Fibroblast of peridontal ligament (primary cell): ENCODE measurements around the gene MAP3K13.
"Not testable (repeated sequence)": the region's sequence is repeated elsewhere in the genome, so short reads cannot be mapped to it uniquely, and the experiment has no call there.

Experiments
- DNase-seq: peaks from one replicate; pipeline ENCODE4 v3.0.0-alpha.2; 2010; ENCODE audit errors: extremely low read depth

The MAP3K13 gene

DNA sequence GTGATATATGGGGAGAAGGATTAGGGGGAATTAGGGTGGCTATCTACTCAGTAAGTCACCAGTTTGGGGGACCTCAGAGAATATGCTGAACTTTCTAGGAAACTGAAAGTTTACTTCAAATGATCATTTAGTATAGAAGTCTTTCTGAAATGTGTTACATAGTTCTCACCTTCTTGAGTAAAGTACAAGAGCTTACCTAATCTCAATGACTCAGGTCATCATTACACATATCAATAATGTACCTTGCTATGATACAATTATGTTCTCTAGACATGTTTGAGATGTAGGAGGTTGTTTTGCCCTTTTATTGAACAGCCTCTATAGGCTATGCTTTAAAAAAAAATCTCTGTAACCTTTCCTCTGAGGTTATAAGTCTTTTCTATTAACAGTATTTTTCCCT lies 85.2 kb downstream of the MAP3K13 start:
- DNase-seq = no peak

DNA sequence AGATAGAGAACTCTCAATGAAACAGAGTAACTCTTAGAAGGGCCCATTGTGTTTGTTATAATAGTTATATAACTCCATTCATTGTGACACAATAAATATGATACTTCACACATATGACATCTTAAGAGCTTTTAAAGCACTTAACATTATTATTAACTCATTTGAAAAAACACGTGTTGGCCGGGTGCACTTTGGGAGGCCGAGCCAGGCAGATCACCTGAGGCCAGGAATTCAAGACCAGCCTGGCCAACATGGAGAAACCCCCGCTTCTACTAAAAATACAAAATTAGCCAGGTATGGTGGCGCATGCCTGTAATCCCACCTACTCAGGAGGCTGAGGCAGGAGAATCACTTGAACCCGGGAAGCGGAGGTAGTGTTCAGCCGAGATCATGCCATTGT lies 88.5 kb downstream of the MAP3K13 start:
- not testable (repeated sequence) for DNase-seq

DNA sequence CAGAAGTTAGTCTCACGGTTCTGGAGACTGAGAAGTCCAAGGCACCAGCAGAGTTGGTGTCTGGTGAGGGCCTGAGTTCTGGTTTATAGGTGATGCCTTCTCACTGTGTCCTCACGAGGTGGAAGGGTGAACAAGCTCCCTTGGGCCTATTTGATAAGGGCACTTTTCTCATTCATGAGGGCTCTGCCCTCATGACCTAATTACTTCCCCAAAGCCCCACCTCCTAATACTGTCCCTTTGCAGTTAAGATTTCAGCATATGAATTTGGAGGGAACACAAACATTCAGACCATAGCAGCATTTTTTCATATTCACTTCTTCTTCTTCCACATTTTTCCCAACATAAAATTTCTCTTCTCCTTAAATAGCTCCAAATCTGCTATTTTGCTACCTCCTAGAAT lies 94.4 kb downstream of the MAP3K13 start:
- DNase-seq = no peak

DNA sequence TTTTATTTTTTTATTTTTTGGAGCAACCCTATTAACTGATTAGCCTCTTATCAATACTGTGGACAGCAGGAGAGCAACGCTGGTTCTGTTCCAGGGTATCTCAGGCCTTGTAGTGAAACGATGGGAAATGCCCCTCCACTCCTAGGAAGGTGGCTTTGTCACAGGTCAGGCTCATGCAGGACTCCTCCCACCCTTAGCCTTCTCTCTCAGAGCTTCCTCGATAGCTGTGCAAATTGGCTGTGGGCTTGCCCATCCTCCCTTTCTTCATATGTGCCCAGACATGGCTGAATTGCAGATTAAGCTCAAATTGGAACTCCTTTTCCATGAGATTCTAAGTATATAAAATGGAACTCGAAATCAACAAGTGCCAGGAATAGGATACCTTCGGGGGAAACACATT lies 97.4 kb downstream of the MAP3K13 start:
- DNase-seq = no peak

DNA sequence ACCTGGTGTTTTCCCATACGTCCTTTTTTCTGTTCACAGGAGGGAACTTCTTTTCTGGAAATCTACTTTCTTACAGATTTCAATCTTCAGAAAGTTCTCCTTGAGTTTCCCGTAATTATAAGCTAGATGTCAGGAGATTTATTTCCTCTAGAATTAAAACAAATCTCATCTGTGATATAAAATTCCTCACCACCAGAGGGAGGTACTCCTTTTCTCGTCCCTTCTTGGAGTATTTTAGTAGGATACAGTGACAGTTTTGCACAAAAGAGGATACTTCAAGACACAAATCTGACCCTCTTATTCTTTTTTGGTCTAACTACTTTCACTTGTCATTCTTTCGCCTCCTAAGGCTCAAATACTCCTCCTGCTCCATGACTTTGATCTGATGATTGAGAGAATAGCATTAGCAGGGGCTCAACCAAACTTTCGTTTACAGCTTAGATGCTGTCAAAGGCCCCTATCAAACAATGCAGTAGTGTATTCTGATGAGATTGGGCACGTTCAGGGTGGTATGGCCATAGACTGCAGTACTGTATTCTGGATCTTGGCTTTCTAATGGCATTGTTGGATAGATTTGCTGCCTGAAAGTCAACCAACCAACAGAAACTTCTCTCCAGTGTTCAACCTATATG lies 97.9 kb downstream of the MAP3K13 start:
- DNase-seq = peak; percentile 30

DNA sequence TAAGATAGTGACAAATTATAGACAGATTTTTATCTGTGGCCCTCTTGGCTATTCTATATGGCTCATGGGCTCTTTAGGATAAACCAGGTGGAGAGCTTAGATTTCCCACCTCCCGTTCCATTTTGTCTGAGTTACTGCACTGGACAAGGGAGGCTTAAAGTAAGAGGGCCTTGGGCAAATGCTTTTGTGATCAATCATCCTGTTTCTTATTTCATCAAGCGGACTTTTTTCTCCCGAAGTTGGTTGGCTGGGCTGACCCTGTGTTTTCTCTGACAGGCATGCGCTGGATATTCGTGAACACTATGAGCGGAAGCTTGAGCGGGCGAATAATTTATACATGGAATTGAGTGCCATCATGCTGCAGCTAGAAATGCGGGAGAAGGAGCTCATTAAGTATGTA lies 102.5 kb downstream of the MAP3K13 start:
- DNase-seq = no peak

DNA sequence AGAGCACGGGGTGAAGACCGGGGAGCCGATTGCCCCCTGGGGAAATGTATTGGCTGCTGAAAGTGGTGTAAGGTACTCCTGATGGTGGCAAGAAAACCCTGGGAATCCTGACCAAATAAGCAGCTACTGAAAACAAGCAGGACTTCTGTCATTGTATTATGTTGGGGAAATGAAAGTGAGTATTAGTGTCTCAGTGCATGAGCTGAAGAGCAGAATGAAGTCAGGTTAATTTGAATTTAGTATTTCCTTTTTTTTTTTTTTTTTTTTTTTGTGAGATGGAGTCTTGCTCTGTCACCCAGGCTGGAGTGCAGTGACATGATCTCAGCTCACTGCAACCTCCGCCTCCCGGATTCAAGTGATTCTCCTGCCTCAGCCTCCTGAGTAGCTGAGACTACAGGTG lies 103.2 kb downstream of the MAP3K13 start:
- not testable (repeated sequence) for DNase-seq

DNA sequence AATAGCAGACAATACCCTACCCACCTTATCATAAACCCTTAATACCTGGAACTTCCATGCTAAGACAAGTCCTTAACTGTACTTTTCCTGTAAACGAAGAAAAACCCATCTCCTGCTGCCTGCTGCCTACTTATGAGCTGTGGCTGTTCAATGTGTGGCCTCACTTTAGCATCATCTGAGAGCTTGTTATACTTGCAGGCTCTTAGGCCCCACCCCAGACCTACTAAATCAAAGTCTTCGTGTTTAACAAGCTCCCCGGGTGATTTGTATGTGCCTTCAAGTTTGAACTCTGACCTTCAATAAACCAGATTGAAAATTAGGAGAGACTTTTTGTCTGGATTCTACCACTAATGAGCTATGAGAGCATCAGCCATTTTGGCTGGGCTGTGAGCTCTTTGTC lies 106.6 kb downstream of the MAP3K13 start:
- DNase-seq = no peak

DNA sequence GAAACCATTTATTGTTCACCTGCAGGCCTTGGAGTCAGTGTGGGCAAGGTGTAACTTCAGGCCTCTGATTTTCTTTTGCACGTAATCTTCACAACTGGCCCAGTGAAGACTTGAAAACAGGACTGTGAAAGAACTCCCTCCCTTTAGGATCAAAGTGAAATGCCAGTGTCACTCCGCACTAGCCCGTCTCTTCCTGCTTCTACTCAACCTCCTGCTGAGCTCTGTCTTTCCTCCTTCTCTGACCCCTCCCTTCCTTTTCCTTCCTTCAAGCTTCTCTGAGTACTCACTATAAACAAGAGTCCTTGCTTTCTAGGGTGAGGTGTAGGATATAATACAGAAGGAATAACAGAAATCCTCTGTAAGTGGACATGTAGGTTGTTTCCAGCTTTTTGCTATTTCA lies 107.4 kb downstream of the MAP3K13 start:
- no peak for DNase-seq

DNA sequence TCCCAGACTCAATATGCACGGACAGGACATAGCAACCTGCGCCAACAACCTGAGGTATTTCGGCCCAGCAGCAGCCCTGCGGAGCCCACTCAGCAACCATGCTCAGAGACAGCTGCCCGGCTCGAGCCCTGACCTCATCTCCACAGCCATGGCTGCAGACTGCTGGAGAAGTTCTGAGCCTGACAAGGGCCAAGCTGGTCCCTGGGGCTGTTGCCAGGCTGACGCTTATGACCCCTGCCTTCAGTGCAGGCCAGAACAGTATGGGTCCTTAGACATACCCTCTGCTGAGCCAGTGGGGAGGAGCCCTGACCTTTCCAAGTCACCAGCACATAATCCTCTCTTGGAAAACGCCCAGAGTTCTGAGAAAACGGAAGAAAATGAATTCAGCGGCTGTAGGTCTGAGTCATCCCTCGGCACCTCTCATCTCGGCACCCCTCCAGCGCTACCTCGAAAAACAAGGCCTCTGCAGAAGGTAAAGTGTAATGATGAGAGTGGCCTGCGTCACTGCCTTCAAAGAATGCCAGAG lies 110.4 kb downstream of the MAP3K13 start:
- no peak for DNase-seq

DNA sequence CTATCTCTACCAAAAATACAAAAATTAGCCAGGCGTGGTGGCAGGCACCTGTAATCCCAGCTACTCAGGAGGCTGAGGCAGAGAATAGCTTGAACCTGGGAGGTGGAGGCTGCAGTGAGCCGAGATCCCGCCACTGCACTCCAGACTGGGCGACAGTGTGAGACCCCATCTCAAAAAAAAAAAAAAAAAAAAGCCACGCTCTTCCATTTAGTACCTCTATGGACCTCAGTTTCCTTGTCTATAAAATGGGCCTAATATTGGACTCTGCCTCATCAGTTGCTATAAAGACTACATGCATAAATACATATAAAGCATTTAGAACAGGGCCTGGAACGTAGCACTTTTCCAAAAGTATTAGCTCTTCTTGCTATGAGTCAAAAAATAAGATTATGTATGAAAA lies 112.0 kb downstream of the MAP3K13 start:
- DNase-seq = not testable (repeated sequence)

DNA sequence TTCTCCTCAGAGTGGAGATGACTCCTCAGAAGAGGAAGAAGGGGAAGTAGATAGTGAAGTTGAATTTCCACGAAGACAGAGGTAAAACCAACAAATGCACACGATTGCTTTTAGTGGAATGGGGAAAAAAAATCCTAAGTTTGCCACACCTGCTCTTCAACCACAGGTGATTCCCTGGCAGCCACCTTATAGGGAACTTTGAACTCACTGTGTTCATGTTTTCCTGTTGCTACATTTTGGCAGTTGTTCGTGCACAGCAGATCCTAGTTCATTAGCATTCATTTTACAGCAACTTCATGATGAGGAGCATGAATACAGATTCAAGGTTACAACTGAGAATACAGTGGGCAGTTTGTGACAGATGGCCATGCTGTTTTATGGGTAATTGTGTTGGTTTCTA lies 114.4 kb downstream of the MAP3K13 start:
- no peak for DNase-seq

DNA sequence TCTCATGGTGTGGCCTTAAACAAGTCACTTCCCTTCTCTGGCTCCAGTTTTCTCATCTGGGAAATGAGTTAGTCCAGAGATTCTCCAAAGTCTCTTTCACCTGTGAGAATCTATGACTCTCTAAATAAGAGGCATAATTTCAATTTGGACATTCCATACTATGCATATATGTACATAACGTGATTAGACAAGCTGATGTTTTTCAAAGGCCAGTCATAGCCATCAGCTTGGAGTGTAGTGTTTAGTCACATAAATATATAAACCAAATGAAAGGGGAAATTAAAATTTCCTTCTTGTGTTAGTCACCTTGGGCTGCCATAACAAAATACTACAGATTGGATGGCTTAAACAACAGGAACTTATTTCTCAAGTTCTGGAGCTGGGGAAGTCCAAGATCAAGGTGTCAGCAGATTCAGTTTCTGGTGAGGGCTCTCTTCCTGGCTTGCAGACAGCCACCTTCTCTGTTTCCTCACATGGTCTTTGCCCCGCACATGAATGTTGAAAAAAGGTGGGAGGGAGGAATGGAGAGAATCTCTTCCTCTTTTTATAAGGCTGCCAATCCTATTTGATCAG lies 116.5 kb downstream of the MAP3K13 start:
- DNase-seq = no peak

DNA sequence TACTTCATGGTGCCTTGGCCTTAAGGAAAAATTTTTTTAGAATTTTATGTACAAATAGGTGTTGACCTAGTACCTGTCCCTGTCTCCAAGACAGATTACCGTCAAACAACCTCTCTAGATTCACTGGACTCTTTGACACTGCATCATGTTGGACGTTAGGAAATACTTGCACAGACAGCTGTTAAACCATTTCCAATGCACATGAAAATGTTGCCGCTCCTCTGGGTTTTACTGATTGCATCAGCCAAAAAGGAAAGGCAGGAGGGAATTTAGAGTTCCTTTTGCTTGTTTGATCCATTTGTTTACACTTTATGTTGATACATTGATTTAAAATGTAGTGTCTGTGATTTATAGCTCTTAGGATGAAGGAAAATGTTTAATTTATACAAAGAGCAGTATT lies 121.4 kb downstream of the MAP3K13 start:
- no peak for DNase-seq

DNA sequence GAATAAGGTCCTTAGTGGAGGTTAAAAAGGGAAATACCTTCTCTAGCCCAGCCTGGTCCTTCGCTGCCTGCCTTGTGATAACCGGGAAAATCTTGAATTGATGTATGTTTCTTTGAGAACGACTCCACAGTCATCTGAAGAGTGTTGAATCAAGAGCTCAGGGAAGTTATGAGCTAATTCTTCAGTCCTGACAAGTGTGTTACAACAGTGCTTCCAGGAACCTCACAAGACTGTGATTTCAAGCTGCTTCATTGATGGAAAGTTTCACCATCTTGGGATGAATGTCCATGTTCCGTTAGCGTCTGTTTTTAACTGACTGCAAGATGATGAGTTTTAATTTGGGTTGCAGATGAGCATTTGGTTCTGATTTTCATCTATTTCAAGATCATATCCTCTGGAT lies 123.5 kb downstream of the MAP3K13 start:
- no peak for DNase-seq

DNA sequence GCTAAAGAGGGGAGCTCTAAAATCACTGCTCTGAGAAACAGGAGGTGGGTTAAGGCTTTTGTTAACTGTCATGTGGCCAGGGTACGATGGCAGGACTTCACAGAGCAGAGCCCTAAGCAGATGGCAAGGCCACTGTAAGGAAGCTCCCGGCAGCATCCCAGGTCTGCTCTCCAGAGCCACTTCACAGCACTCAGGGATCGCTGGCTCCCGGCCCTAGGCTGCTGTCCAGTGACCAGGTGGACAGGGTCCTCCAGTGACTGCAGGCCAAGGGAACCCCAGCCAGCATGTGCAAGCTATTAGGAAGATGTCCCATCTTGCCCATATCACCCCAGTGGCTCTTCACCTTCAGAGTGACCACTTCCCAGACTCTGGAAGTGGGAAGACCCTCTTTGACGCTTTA lies 125.5 kb downstream of the MAP3K13 start:
- DNase-seq = no peak

DNA sequence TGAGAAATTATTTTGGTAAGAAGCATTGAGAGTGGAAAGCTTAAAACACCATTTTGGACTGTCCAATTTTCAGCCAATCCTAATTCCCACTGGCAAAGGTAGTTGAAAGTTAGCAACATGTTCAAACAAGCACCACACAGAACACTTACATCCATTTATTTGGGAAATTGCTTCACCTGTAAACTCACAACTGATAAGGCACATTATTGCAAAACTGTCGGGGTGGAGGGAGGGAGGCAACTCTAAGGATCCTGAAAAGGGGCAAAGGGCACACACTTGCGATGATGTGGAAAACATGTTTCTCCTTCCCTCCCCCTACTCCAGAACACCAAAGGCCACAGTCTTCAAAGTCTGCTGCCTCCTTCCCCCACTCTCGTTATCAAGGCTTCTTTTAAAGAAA lies 126.5 kb downstream of the MAP3K13 start:
- DNase-seq = no peak

DNA sequence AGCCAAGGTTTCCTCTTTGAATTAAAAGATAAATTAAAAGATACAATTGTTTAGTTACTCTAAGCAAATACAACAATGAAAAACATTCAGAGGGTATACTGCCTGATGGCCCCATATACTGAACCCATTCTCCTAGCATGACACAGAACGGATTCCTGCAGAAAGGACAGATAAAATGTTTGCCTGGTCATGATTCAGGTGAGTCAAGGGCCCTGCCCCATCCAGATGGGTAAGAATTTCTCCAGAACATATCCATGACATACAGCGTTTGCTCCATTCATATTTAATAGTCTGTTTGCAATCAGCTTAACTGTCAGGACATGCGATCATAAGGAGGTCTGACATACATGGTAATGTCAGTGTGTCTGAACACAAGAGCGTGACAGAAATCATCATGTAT lies 127.3 kb downstream of the MAP3K13 start:
- no peak for DNase-seq

DNA sequence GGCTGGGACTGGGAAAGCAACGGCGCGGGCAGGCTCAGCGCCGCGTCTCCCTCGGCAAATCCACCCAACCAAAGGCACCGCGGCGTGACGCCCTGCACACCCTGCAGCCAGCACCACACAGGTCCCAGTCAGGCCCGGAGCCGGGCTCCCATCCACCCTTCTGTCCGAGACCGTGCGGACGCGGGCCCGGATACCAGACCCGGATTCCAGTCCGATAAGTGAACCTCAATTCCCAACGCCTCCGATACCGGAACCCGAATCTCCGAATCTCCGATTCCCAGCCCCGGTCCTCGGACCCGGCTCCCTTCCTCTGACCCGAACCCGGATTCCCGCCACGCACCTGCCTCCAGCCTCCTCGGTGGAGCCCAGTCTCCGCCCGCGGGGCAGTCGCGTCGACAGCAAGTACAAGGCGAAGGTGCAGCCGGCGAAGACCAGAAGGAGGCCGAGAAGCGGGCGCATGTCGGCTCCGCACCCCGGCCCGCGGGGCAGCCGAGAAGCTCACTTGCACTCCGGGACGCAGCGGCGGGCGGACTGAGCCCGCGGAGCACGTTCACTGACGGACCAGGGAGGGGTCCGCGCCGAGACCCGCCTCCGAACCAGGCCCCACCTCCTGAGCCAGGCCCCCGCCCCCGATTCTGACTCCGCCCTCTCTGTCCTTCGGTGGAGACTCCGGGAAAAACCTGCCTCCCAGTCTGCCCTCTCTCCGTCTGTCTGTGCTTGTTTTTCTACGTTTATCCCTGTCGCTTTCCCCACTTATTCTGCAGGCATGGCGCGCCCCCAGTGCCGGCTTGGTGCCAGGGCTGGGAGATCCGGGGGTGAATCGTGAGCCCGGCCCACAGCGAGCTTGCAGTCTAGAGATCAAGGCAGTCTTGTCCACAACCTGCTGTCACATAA lies 135.8 kb downstream of the MAP3K13 start, which contains the start of gene TMEM41A:
Gene TMEM41A, minus strand, starts transcription at position 533 of the 894 bp plus-strand sequence. Its CDS starts 74 bp downstream, at position 459.
- DNase-seq = peak; percentile 80

DNA sequence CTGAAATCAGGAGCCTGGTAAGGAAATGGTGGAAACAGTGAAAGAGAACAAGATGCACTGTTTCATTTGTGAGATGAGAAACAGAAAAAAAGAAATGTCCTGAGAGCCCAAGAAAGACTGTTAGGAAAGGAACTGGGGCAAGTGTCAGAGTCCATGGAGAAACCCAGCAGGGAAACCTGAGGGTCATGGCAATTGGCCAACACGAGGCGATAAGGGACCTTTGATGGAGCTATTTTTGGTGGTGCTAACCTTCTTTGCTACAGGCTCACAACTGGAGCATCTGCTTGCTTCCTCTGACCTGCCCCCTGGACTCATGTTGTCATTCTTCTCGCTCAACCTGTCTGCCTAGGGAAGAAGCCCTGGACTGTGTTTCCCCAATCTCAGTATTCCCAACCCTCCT lies 140.1 kb downstream of the MAP3K13 start:
- DNase-seq = no peak

DNA sequence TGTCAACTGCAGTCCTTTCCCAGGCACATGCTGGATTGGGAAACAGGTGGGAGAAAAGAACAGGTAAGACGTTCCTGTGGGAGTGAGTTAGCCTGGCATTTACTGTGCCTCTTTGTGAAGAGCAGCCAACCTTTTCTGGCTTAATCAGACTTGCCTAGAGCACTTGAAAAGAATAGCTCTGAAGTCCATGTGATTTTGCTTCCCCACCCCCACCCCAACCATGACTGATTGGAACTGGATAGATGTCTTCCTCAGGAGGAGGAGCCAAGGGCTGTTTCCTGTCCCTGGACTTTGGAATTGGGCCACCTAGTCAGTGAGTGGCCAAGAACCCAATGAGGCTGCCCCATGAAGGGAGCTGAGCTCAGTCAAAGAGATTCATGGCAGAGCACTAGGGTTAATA lies 140.6 kb downstream of the MAP3K13 start:
- DNase-seq = no peak

DNA sequence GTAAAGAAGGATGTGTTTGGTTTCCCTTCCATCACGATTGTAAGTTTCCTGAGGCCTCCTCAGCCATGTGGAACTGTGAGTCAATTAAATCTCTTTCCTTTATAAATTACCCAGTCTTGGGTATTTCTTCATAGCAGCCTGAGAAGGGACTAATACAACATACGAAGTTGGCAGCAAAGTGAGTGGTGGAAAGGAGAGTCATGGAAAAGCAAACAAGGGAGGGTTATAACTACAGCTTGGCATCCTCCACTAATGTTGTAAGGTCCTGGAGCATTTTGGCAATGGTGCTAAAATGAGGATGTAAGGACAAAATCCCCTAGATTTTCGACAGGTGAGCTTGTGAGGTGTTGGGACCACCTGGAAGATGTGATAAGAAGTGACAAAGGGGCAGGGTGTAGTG lies 141.7 kb downstream of the MAP3K13 start:
- no peak for DNase-seq

DNA sequence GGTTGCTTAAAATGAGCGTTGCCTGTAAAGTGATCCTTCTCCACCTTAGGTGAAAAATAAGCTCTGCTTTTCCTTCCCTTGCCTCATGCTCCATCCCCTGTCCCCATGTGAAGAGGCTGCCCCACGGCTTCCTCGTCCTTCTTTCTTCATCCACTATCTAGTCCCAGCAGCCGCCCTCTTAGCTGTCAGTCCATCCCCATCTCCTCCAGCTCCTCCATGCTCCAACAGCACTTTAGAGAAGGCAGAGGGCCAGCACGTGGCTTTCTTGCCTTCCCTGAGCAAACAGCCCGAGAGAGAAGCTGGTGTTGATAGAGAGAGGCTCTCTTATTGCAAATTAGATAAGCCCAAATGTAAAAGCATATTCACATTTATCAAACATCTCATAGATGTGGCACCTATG lies 144.9 kb downstream of the MAP3K13 start:
- DNase-seq = no peak
